Endothelial cell (in vitro differentiated cells): ENCODE results near the gene FMNL3. TPM values are rescaled to one million over a fixed set of nuclear protein-coding genes. Genes with fewer than 3 reads are reported as not detected.
A peak's percentile ranks its signal among the peaks of the same experiment; 100 is the strongest.

Experiments used
- DNase-seq: peaks from one replicate; pipeline ENCODE4 v3.0.0; 2021; ENCODE audit warnings: low spot score
- H3K27ac Mint-ChIP-seq: one replicate; pipeline ENCODE4 v1.8.0; 2021; ENCODE audit warnings: mixed read lengths, inconsistent platforms; ENCODE audit not compliant: unreplicated experiment
- H3K27me3 Mint-ChIP-seq: one replicate; pipeline ENCODE4 v1.8.0; 2021; ENCODE audit warnings: mild to moderate bottlenecking, moderate library complexity, mixed read lengths, inconsistent platforms; ENCODE audit not compliant: unreplicated experiment
- H3K36me3 Mint-ChIP-seq: one replicate; pipeline ENCODE4 v1.8.0; 2021; ENCODE audit warnings: mild to moderate bottlenecking, low read depth, mixed read lengths, inconsistent platforms; ENCODE audit not compliant: unreplicated experiment
- H3K4me1 Mint-ChIP-seq: one replicate; pipeline ENCODE4 v1.8.0; 2021; ENCODE audit warnings: mild to moderate bottlenecking, mixed read lengths, inconsistent platforms; ENCODE audit not compliant: unreplicated experiment
- H3K4me3 Mint-ChIP-seq: one replicate; pipeline ENCODE4 v1.8.0; 2021; ENCODE audit warnings: mild to moderate bottlenecking, mixed read lengths, inconsistent platforms; ENCODE audit not compliant: unreplicated experiment
- H3K9me3 Mint-ChIP-seq: one replicate; pipeline ENCODE4 v1.8.0; 2021; ENCODE audit warnings: mixed read lengths, inconsistent platforms; ENCODE audit not compliant: unreplicated experiment
- total RNA-seq: library from RNA; stranded (reverse); fragmentation: NEBNext Ultra II Directional; extraction: Animal tissue kit (Norgen Biotek cat#: 25700); gene quantifications from one replicate; pipeline ENCODE4 v1.2.1, GENCODE V29; 2021; ENCODE audit not compliant: unreplicated experiment
- TF ChIP-seq, protein P1 (sequence below): fragments of 200-600 bp; sonication (generic); IDR thresholded peaks from one replicate; pipeline ENCODE4 v1.5.0; 2021; ENCODE audit warnings: antibody characterized with exemption; ENCODE audit not compliant: unreplicated experiment

Gene FMNL3
- total RNA-seq, 1 donor from 2014 or later, result 194 TPM

DNA sequence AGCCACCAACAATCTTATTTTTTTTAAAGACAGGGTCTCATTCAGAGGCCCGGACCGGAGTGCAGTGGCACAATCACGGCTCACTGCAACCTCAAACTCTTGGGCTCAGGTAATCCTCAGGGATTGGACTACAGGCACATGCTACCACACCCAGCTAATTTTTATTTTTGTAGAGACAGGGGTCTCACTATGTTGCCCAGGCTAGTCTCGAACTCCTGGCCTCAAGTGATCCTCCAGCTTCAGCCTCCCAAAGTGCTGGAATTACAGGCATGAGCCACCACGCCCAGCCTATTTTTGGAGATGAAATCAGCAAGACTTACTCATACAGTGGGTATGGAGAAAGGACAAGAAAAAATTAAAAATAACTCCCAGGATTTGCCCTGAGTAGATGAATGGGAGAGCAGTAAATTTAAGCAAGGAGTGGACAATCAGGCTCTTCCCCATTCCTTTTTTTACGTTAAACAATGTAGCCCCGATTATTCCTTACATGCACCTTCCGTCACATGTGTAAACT is 13.2 kb downstream of the FMNL3 start:
- H3K4me1 Mint-ChIP-seq, result peaks cover 52% of the 10 kb centered on the region
- H3K27ac Mint-ChIP-seq, result no peak overlapping the region

DNA sequence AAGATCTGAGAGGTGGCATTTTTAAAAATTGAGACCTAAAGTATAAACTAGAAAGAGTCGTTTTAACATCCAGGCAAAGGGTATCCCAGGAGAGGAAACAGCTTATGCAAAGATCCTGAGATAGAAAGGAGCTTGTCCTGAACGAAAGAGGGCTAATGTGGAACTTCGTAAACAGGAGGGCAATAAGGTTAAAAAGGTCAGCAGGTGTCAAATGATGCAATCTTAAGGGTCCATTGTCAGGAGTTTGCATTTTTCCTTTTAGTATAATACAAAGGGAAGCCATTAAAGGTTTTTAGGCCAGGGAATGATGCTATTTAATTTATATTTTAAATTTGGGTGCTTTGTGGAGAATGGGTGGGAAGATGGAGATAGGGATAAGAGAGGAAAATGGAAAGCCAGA is 14.4 kb downstream of the FMNL3 start:
- H3K27ac Mint-ChIP-seq, result peak overlapping the region; percentile 12
- H3K27me3 Mint-ChIP-seq, result peaks cover 1% of the 10 kb centered on the region
- no peak for DNase-seq
- peaks cover 46% of the 10 kb centered on the region for H3K4me1 Mint-ChIP-seq
- peaks cover 9% of the 10 kb centered on the region for H3K36me3 Mint-ChIP-seq
- no peaks in the 10 kb centered on the region for H3K9me3 Mint-ChIP-seq
- peak overlapping the region; percentile 35 for H3K4me3 Mint-ChIP-seq
- TF ChIP-seq, protein P1, sequence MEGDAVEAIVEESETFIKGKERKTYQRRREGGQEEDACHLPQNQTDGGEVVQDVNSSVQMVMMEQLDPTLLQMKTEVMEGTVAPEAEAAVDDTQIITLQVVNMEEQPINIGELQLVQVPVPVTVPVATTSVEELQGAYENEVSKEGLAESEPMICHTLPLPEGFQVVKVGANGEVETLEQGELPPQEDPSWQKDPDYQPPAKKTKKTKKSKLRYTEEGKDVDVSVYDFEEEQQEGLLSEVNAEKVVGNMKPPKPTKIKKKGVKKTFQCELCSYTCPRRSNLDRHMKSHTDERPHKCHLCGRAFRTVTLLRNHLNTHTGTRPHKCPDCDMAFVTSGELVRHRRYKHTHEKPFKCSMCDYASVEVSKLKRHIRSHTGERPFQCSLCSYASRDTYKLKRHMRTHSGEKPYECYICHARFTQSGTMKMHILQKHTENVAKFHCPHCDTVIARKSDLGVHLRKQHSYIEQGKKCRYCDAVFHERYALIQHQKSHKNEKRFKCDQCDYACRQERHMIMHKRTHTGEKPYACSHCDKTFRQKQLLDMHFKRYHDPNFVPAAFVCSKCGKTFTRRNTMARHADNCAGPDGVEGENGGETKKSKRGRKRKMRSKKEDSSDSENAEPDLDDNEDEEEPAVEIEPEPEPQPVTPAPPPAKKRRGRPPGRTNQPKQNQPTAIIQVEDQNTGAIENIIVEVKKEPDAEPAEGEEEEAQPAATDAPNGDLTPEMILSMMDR, result no peak

More for the DNA sequence above, 13.2 kb downstream of the FMNL3 start:
- Mint-ChIP-seq H3K36me3 (peaks cover 9% of the 10 kb centered on the region), H3K9me3 (no peaks in the 10 kb centered on the region), H3K27me3 (no peaks in the 10 kb centered on the region), H3K4me3 (peak overlapping the region; percentile 51)
- TF ChIP-seq, protein P1, result no peak
- DNase-seq, result no peak

DNA sequence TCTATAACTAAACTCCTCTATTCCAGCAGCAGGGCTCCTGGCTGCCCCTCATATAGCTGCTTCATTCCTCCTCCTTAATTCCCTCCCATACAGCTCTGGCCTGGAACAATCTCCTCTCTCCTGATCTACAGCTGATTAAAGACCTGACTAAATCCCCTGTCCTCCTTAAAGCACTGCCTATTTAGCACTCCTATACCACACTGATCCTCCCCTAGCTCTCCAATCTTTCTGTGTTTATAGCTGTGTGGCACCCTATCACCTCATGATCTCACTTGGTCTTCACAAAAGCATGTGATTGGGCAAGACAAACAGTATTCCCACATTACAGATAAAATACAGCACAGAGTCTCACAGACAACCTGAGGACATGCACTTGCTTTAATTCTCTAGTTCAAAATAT is 17.4 kb downstream of the FMNL3 start:
- H3K27ac Mint-ChIP-seq, result peak overlapping the region; percentile 73
- peaks cover 5% of the 10 kb centered on the region for H3K27me3 Mint-ChIP-seq
- H3K9me3 Mint-ChIP-seq, result no peaks in the 10 kb centered on the region
- H3K4me3 Mint-ChIP-seq, result no peak overlapping the region
- no peak for DNase-seq
- H3K36me3 Mint-ChIP-seq, result peaks cover 20% of the 10 kb centered on the region
- H3K4me1 Mint-ChIP-seq, result peaks cover 30% of the 10 kb centered on the region
- TF ChIP-seq, protein P1, result no peak

DNA sequence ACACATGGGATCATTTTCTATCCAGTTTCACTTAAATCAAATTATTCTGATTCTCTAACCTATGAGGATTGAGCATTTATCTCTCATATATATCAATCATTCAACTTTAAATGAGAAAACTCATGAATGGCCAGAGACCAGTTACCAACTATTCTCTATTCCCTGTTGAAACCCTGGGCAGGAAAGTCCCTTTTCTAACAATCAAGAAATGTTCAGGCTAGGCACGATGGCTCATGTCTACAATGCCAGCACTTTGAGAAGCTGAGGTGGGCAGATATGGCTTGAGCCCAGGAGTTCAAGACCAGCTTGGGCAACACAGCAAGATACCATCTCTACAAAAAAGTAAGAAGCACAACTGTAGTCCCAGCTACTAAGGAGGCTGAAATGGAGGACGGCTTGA is 18.0 kb downstream of the FMNL3 start:
- TF ChIP-seq, protein P1, result no peak
- Mint-ChIP-seq H3K9me3 (no peaks in the 10 kb centered on the region), H3K36me3 (peaks cover 21% of the 10 kb centered on the region), H3K4me1 (peaks cover 34% of the 10 kb centered on the region), H3K4me3 (no peak overlapping the region), H3K27ac (no peak overlapping the region), H3K27me3 (peaks cover 5% of the 10 kb centered on the region)
- no peak for DNase-seq

DNA sequence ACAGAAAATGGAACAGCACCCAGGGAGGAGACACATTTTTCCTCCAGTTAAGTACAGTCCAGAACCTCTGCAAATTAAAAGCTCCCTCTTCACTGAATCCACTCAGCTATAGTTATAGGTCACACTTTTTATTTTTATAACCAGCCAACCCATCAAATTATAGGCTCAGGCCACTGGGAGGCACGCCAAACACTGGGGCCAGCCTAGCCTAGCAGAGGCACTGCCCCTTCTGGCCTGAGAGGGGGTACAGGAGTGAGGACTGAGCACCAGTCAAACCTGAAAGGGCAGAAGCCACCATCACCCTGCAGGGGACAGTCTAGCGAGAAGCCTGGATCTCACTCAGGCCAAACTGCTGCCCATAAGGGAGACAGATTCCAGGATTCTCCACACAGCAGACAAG is 19.3 kb downstream of the FMNL3 start:
- H3K4me3 Mint-ChIP-seq, result peak overlapping the region; percentile 76
- H3K36me3 Mint-ChIP-seq, result peaks cover 18% of the 10 kb centered on the region
- H3K27me3 Mint-ChIP-seq, result peaks cover 10% of the 10 kb centered on the region
- H3K27ac Mint-ChIP-seq, result peak overlapping the region; percentile 81
- peaks cover 43% of the 10 kb centered on the region for H3K4me1 Mint-ChIP-seq
- no peaks in the 10 kb centered on the region for H3K9me3 Mint-ChIP-seq
- no peak for DNase-seq
- TF ChIP-seq, protein P1, result no peak
